Neural progenitor cell (in vitro differentiated cells): ENCODE measurements around the gene CNN2. TPM values are rescaled to one million over a fixed set of nuclear protein-coding genes. Genes with fewer than 3 reads are reported as not detected.
"Not testable (repeated sequence)": the region's sequence is repeated elsewhere in the genome, so short reads cannot be mapped to it uniquely, and the experiment has no call there.

Source experiments
- DNase-seq: peaks from one replicate; pipeline ENCODE4 v3.0.0-alpha.2; 2016; ENCODE audit warnings: low spot score
- H2AFZ ChIP-seq: fragments of 200-600 bp; sonication (generic); replicated peaks from 2 replicates; pipeline ENCODE4 v1.6.1; 2016; ENCODE audit warnings: antibody characterized with exemption
- H3F3A ChIP-seq: fragments of 200-600 bp; sonication (generic); 2 replicates; pipeline ENCODE4 v1.6.1; 2016; ENCODE audit warnings: antibody characterized with exemption, low read depth
- H3K27ac ChIP-seq: fragments of 200-600 bp; sonication (generic); 2 replicates; pipeline ENCODE4 v1.5.1; 2016; ENCODE audit warnings: mild to moderate bottlenecking
- H3K27me3 ChIP-seq: fragments of 200-600 bp; sonication (generic); 2 replicates; pipeline ENCODE4 v1.6.1; 2016; ENCODE audit warnings: mild to moderate bottlenecking, moderate library complexity
- H3K36me3 ChIP-seq: fragments of 200-600 bp; sonication (generic); 2 replicates; pipeline ENCODE4 v1.5.1; 2016
- H3K4me1 ChIP-seq: fragments of 200-600 bp; sonication (generic); 2 replicates; pipeline ENCODE4 v1.6.1; 2016; ENCODE audit warnings: mixed run types
- H3K4me2 ChIP-seq: fragments of 200-600 bp; sonication (generic); 2 replicates; pipeline ENCODE4 v1.6.1; 2016
- H3K4me3 ChIP-seq: fragments of 200-600 bp; sonication (generic); 2 replicates; pipeline ENCODE4 v1.5.1; 2016
- H3K79me2 ChIP-seq: fragments of 200-600 bp; sonication (generic); 2 replicates; pipeline ENCODE4 v1.6.1; 2016; ENCODE audit warnings: low read depth
- H3K9ac ChIP-seq: fragments of 200-600 bp; sonication (generic); 2 replicates; pipeline ENCODE4 v1.6.1; 2016
- H3K9me3 ChIP-seq: fragments of 200-600 bp; sonication (generic); 2 replicates; pipeline ENCODE4 v1.5.1; 2016; ENCODE audit warnings: low read depth
- H4K20me1 ChIP-seq: fragments of 200-600 bp; sonication (generic); 2 replicates; pipeline ENCODE4 v1.6.1; 2016; ENCODE audit warnings: low read depth
- H3K27ac Mint-ChIP-seq: 3 replicates; pipeline ENCODE4 v1.8.0; 2021; ENCODE audit warnings: mixed read lengths
- H3K27me3 Mint-ChIP-seq: 2 replicates; pipeline ENCODE4 v1.8.0; 2022; ENCODE audit warnings: low read depth, mild to moderate bottlenecking, inconsistent platforms, moderate library complexity, mixed read lengths; ENCODE audit not compliant: insufficient read depth
- H3K36me3 Mint-ChIP-seq: 3 replicates; pipeline ENCODE4 v1.8.0; 2021; ENCODE audit warnings: mixed read lengths
- H3K4me1 Mint-ChIP-seq: 3 replicates; pipeline ENCODE4 v1.8.0; 2021; ENCODE audit warnings: mixed read lengths
- H3K4me3 Mint-ChIP-seq: 3 replicates; pipeline ENCODE4 v1.8.0; 2021; ENCODE audit warnings: mild to moderate bottlenecking, moderate library complexity, mixed read lengths
- H3K9me3 Mint-ChIP-seq: 3 replicates; pipeline ENCODE4 v1.8.0; 2020; ENCODE audit warnings: mixed read lengths
- CTCF ChIP-seq: fragments of 200-600 bp; sonication (generic); IDR thresholded peaks from 2 replicates; pipeline ENCODE4 v1.5.1; 2017; ENCODE audit warnings: antibody characterized with exemption, mild to moderate bottlenecking
- EZH2 ChIP-seq: fragments of 200-600 bp; sonication (generic); IDR thresholded peaks from 2 replicates; pipeline ENCODE4 v1.6.1; 2017; ENCODE audit warnings: antibody characterized with exemption, mild to moderate bottlenecking, moderate library complexity
- EZH2phosphoT487 ChIP-seq: fragments of 200-600 bp; sonication (generic); IDR thresholded peaks from 2 replicates; pipeline ENCODE4 v1.6.1; 2017; ENCODE audit warnings: antibody characterized with exemption
- total RNA-seq: library from RNA; depleted of rRNA; stranded (reverse); fragments of >200 nt; gene quantifications from 2 replicates; pipeline ENCODE4 v1.2.3, GENCODE V29; 2015; ENCODE audit warnings: low replicate concordance

Gene CNN2
- total RNA-seq, 1 donor from 2014 or later, result 131 TPM

- Histone ChIP-seq H3K79me2 (peaks cover 62% of the 10 kb centered on the region), H3K4me3 (peak overlapping the region; percentile 97), H3F3A (peaks cover 21% of the 10 kb centered on the region), H3K4me1 (peaks cover 21% of the 10 kb centered on the region), H3K36me3 (no peaks in the 10 kb centered on the region), H4K20me1 (peaks cover 60% of the 10 kb centered on the region), H3K9me3 (no peaks in the 10 kb centered on the region), H3K27me3 (no peaks in the 10 kb centered on the region), H3K4me2 (peak overlapping the region; percentile 97), H2AFZ (no peak overlapping the region), H3K27ac (no peak overlapping the region), H3K9ac (peak overlapping the region; percentile 85)
- Mint-ChIP-seq H3K27ac (no peak overlapping the region), H3K36me3 (no peaks in the 10 kb centered on the region), H3K4me1 (peaks cover 39% of the 10 kb centered on the region), H3K4me3 (peak overlapping the region; percentile 91), H3K27me3 (peaks cover 9% of the 10 kb centered on the region), H3K9me3 (no peaks in the 10 kb centered on the region)
- no peak for DNase-seq
- TF ChIP-seq EZH2, result no peak
- no peak for TF ChIP-seq EZH2phosphoT487
- TF ChIP-seq CTCF, result no peak
These were observed 6.8 kb upstream of the CNN2 start for GRCh38 chr19:1019616-1019961.

- Histone ChIP-seq H3K9me3 (no peaks in the 10 kb centered on the region), H3K4me1 (peaks cover 21% of the 10 kb centered on the region), H3K9ac (peak overlapping the region; percentile 85), H4K20me1 (peaks cover 54% of the 10 kb centered on the region), H3K79me2 (peaks cover 56% of the 10 kb centered on the region), H3K36me3 (no peaks in the 10 kb centered on the region), H2AFZ (no peak overlapping the region), H3K4me2 (peak overlapping the region; percentile 97), H3K27ac (no peak overlapping the region), H3K27me3 (no peaks in the 10 kb centered on the region), H3K4me3 (peak overlapping the region; percentile 97), H3F3A (peaks cover 25% of the 10 kb centered on the region)
- peak; percentile 43 for DNase-seq
- Mint-ChIP-seq H3K4me3 (peak overlapping the region; percentile 91), H3K27me3 (peaks cover 11% of the 10 kb centered on the region), H3K4me1 (peaks cover 41% of the 10 kb centered on the region), H3K27ac (peak overlapping the region; percentile 21), H3K9me3 (no peaks in the 10 kb centered on the region), H3K36me3 (no peaks in the 10 kb centered on the region)
- no peak for TF ChIP-seq EZH2phosphoT487
- TF ChIP-seq CTCF, result no peak
- no peak for TF ChIP-seq EZH2
These were observed 6.2 kb upstream of the CNN2 start for GRCh38 chr19:1019980-1020867.

GRCh38 chr19:1020868-1021425, 5.5 kb upstream of the CNN2 start, which contains the start of gene TMEM259:
Gene TMEM259, minus strand, starts transcription at chr19:1021123. Its CDS starts 127 bp downstream, at chr19:1020996.
- Histone ChIP-seq H3K27ac (peak within 1 kb of the TSS; percentile 95), H3K27me3 (no peaks in the 10 kb centered on the region), H4K20me1 (peaks cover 47% of the 10 kb centered on the region), H3K4me3 (peak within 1 kb of the TSS; percentile 97), H3K9ac (peak within 1 kb of the TSS; percentile 85), H2AFZ (peak within 1 kb of the TSS; percentile 27), H3K4me1 (peaks cover 17% of the 10 kb centered on the region), H3K9me3 (no peaks in the 10 kb centered on the region), H3F3A (peaks cover 33% of the 10 kb centered on the region), H3K4me2 (peak within 1 kb of the TSS; percentile 97), H3K36me3 (no peaks in the 10 kb centered on the region), H3K79me2 (peaks cover 49% of the 10 kb centered on the region)
- TF ChIP-seq CTCF, result peak; percentile 23
- no peak for TF ChIP-seq EZH2
- H3K27me3 Mint-ChIP-seq, result peaks cover 11% of the 10 kb centered on the region
- H3K27ac Mint-ChIP-seq, result peak within 1 kb of the TSS; percentile 100
- H3K4me3 Mint-ChIP-seq, result peak within 1 kb of the TSS; percentile 91
- H3K9me3 Mint-ChIP-seq, result no peaks in the 10 kb centered on the region
- peaks cover 38% of the 10 kb centered on the region for H3K4me1 Mint-ChIP-seq
- no peaks in the 10 kb centered on the region for H3K36me3 Mint-ChIP-seq
- peak; percentile 98 for DNase-seq

- not testable (repeated sequence) for H3K9me3 ChIP-seq, H3K36me3 ChIP-seq, DNase-seq, H3K36me3 Mint-ChIP-seq, H3K27ac Mint-ChIP-seq, H3K27ac ChIP-seq, H3K27me3 ChIP-seq, H3K9ac ChIP-seq, H2AFZ ChIP-seq, H3K9me3 Mint-ChIP-seq, H3K4me3 ChIP-seq, H3K4me2 ChIP-seq
- Mint-ChIP-seq H3K4me1 (peaks cover 26% of the 10 kb centered on the region), H3K4me3 (peak overlapping the region; percentile 52), H3K27me3 (peaks cover 11% of the 10 kb centered on the region)
- Histone ChIP-seq H3K79me2 (peaks cover 44% of the 10 kb centered on the region), H3F3A (peaks cover 58% of the 10 kb centered on the region), H4K20me1 (peaks cover 41% of the 10 kb centered on the region), H3K4me1 (peaks cover 12% of the 10 kb centered on the region)
These were observed 2.6 kb upstream of the CNN2 start for GRCh38 chr19:1023883-1024188.

- not testable (repeated sequence) for H3K36me3 ChIP-seq, H3K4me2 ChIP-seq, H3K4me3 ChIP-seq, H3K9ac ChIP-seq, H3K36me3 Mint-ChIP-seq, DNase-seq, H3K9me3 ChIP-seq, H2AFZ ChIP-seq, H3K27me3 ChIP-seq, H3K4me1 ChIP-seq, H3K9me3 Mint-ChIP-seq
- Mint-ChIP-seq H3K4me1 (peaks cover 19% of the 10 kb centered on the region), H3K4me3 (peak overlapping the region; percentile 71), H3K27me3 (peaks cover 11% of the 10 kb centered on the region), H3K27ac (peak overlapping the region; percentile 80)
- peaks cover 56% of the 10 kb centered on the region for H3F3A ChIP-seq
- H3K79me2 ChIP-seq, result peaks cover 44% of the 10 kb centered on the region
- H4K20me1 ChIP-seq, result peaks cover 41% of the 10 kb centered on the region
- H3K27ac ChIP-seq, result peak overlapping the region; percentile 86
These were observed 1.3 kb upstream of the CNN2 start for GRCh38 chr19:1025080-1025479.
